A549 treated with AZD9567 at 1 μM for 4 hours (cell line): ENCODE data around the gene PTK6. TPM values are rescaled to one million over a fixed set of nuclear protein-coding genes. Genes with fewer than 3 reads are reported as not detected.

Experiments
- total RNA-seq: library from RNA; stranded (reverse); fragments of 200-300 nt; extraction: Qiagen RNA extraction; gene quantifications from 5 replicates; pipeline ENCODE4 v1.2.3, GENCODE V29; 2022; ENCODE audit not compliant: insufficient read depth

The PTK6 gene
- total RNA-seq: 2.7 to 4.8 TPM (median 3.2 TPM) in 5 replicates

DNA sequence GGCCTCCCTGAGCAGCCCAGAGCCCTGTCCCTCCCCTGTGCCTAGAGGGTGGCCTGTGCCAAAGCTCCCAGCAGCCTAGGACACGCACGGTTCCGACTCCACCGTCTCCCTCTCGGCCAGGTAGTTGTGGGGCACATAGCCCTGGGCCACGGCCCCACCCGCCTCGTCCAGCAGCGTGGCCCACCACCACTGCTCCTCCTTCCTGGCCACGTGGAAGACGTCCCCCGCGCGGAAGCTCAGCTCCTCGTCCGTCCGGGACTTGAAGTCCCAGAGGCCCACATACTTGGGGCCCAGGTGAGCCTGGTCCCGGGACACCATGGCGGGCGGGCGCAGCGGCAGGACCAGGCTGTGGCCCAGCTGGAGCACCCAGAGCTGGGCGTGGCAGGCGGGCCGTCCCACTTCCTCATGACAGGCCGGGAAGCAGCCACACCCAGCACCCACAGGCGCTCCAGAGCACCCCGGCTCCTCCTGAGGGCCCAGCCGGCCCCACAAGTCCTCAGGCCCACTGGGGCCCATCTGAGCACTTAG lies at the start of gene PTK6:
Gene PTK6 (minus strand): TSS at position 380 of the 528 bp plus-strand sequence. CDS start 62 bp downstream, at position 318.

DNA sequence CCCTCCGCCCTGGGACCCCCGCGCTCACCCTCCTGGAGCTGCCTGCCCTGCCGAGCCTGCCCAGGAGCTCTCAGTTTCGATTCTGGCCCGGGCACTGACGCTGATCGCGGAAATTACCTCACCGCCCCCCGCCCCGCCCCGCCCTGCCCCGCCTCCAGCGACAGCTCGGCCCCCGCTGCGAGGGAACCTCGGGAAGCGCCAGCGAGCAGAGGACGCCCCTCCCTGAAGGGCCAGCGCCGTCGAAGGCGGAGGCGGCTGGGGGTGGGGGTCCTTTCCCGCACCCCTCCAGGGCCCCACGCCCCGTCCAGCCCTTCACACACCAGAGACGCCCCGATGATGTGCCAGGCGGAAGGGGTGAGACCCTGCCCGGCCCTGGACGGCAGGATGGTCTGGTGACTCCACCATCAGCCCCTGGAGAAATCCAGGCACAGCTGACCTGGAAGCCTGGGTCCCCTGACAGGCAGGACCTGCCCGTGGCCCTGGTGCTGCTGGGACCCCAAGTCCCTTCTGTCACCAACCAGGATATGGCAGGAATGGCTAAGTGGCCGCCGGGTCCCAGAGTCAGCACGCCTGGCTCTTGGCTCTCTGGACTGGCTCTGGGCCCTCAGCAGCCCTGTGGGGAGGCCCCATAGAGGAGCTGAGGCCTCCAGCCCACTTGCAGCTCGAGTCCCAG lies 37.1 kb upstream of the PTK6 start, which contains the start of gene HELZ2:
Gene HELZ2 (minus strand): TSS at position 84 of the 673 bp plus-strand sequence. CDS start 1,854 bp downstream, outside the sequence.

DNA sequence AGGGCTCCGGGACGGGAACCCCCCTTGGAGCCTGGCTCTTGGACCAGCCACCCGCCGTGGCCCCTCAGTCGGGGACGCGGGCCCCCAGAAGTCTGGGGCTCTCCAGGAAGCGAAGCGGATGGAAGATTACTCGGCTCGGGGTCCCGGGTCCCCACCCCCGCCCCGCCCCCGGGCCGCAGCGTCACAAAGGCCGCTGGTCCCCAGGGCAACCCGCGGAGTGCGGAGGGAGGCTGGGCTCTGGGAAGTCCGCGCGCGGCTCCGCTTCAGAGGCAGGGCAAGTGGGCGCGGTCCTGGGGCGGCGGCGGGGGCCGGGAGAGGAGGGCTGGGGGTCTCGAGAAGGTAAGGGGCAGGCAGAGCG lies 16.7 kb upstream of the PTK6 start, which contains the start of gene FNDC11:
Gene FNDC11 (plus strand): TSS at position 227 of the 358 bp plus-strand sequence. CDS start 1,505 bp downstream, outside the sequence.

DNA sequence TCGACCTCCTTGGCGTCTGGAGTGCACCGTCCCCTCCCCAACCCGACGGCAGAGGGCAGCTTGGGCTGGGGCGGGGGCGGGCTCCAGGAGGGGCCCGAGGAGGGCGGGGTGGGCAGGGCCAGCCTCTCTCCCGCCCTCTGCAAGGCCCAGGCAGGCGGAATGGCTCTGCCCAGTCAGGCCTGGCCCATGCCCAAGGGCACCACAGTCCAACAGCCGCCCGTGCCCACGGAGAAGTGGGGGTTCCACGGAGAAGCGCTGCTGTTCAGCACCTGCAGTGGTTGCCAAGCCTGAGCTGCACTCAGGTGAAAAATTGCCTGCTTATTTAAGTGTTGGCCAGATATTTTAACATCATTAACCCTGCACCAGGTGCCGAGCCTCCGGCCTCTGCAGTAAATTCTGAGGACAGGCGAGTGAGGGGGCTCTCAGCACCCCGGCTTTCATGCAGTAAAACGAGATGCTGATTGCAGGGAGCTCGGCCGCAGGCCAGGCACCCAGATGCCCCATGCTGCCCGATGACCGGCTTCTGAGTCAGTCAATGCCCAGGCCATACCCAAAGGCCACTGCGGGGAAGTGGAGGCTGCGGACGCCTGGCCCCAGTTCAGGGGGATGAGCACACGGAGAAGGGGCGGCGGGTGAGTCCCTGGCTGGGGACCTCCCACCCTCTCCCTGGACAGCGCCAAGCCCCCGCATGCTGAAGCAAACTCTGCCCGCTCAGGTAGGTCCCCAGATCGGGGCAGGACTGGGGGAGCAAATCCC lies 10.7 kb upstream of the PTK6 start, which contains the start of gene SRMS:
Gene SRMS (minus strand): TSS at position 25 of the 756 bp plus-strand sequence. CDS start 286 bp downstream, outside the sequence.

DNA sequence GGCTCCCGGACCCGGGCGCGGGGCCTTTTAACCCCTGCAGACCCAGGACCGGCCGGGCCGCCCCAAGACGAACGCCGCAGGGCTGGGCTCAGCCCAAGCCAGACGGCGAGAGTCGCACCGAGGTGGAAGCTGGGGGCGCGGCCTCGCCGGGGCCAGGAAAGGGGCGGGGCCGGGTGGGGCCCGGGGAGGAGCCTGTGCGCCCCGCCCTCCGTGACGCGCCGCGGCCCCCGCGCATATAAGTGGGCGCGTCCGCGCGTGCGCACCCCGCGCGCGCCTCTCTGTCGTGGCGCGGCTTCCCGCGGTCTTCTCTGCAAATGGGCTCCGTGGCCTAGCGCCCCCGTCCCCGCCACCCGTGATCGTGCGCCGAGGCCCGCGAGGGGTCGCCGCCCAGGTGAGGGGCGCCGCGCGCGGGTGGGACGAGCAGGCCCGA lies 16.7 kb downstream of the PTK6 start, which contains the start of gene PPDPF:
Gene PPDPF (plus strand): TSS at position 262 of the 430 bp plus-strand sequence. CDS start 544 bp downstream, outside the sequence.

DNA sequence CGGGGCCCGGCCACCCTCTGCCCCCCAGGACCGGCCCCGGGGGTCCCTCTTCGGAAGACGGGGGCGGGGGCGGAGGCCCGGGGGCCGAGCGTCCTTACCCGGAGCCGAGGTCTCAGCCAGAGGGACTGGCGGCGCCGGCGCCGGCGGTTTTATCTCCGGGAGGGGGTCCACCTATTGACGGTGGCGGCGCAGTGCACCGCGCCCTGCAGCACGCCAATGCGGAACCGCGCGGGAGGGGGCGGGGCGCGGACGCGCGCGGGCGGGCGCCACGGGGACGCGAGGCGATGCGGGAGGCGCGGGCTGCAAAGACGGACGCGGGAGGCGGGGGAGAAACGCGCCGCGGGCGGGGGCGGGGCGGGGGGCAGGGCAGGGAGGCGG lies 38.2 kb downstream of the PTK6 start, which contains the start of gene EEF1A2:
Gene EEF1A2 (minus strand): TSS at position 124 of the 378 bp plus-strand sequence. CDS start 1,320 bp downstream, outside the sequence.

Other genes with a start within 250 kb of the PTK6 start
- gene COL20A1, start 244.2 kb downstream of the PTK6 start, total RNA-seq: 0.79 to 1.2 TPM (median 0.96 TPM) in 4 of 5 replicates, not detected in the other
- 0.22 to 0.33 TPM (median 0.26 TPM) in 4 of 5 replicates, not detected in the other for gene CHRNA4, start 176.0 kb downstream of the PTK6 start, total RNA-seq
- 0.46 to 0.77 TPM (median 0.50 TPM) in 4 of 5 replicates, not detected in the other for gene KCNQ2, start 64.7 kb downstream of the PTK6 start, total RNA-seq
- 120 to 184 TPM (median 152 TPM) in 5 replicates for gene EEF1A2, start 38.3 kb downstream of the PTK6 start, total RNA-seq
- 265 to 354 TPM (median 319 TPM) in 5 replicates for gene PPDPF, start 16.6 kb downstream of the PTK6 start, total RNA-seq
- 0.10 to 0.15 TPM (median 0.10 TPM) in 4 of 5 replicates, not detected in the other for gene SRMS, start 10.4 kb upstream of the PTK6 start, total RNA-seq
- 0.09 to 0.27 TPM (median 0.26 TPM) in 4 of 5 replicates, not detected in the other for gene FNDC11, start 16.8 kb upstream of the PTK6 start, total RNA-seq
- gene HELZ2, start 36.9 kb upstream of the PTK6 start, total RNA-seq: 16.7 to 27.1 TPM (median 23.0 TPM) in 5 replicates
- gene GMEB2, start 89.7 kb upstream of the PTK6 start, total RNA-seq: 9.9 to 10.4 TPM (median 10.2 TPM) in 5 replicates
- gene STMN3, start 116.0 kb upstream of the PTK6 start, total RNA-seq: 7.1 to 11.6 TPM (median 9.6 TPM) in 5 replicates
- 5.3 to 10.2 TPM (median 8.0 TPM) in 5 replicates for gene RTEL1, start 120.9 kb upstream of the PTK6 start, total RNA-seq
- gene TNFRSF6B, start 159.3 kb upstream of the PTK6 start, total RNA-seq: 0.94 to 1.3 TPM (median 0.98 TPM) in 4 of 5 replicates, not detected in the other
- 19.5 to 40.9 TPM (median 38.8 TPM) in 5 replicates for gene ARFRP1, start 170.6 kb upstream of the PTK6 start, total RNA-seq
- gene ZGPAT, start 170.7 kb upstream of the PTK6 start, total RNA-seq: 26.8 to 30.4 TPM (median 28.6 TPM) in 5 replicates
- gene LIME1, start 199.3 kb upstream of the PTK6 start, total RNA-seq: 1.8 to 11.6 TPM (median 10.8 TPM) in 5 replicates
- 60.1 to 101 TPM (median 93.3 TPM) in 5 replicates for gene SLC2A4RG, start 202.4 kb upstream of the PTK6 start, total RNA-seq